ENCODE data around the gene PQBP1.
"Not testable (repeated sequence)": the region's sequence is repeated elsewhere in the genome, so short reads cannot be mapped to it uniquely, and the experiment has no call there.

Gene PQBP1

DNA sequence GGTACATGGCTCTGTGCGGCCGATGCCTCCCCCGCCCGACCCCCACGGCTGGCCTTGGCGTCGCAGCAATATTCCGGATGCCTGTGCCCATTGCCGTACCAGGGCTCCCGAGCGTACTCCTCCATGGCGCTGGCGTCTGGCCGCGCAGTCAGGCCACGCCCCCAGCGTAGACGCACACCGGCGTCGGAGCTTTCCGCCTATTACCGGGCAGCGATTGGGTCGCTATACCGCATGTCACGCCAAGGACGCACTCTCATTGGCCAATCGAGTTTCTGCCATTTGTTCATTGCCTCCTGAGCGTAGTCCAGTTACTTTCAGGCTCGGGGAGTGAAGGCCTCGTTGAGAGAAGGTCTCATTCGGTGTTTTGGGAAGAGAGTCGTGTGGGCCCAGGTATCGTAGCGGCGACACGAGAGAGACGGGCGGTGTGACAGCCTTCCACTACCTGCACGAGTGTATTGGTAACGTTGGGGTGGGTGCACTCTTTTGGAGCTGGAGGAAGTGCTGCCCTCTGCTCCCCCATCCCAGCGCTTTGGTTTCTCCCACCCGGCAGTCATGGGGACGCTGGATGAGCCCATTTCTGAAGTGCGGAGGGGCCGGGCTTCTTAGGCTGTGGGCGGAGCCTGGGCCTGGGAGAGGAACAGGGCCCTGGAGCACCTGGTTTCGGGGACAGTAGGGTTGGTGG, at the start of gene PQBP1, which contains the start of gene TIMM17B:
PQBP1 (plus strand) TSS at position 306 of the 682 bp plus-strand sequence. CDS start 580 bp downstream, outside the sequence.
TIMM17B (minus strand) TSS at position 144 of the 682 bp plus-strand sequence; CDS start at position 125, 19 bp downstream.
- DNase-seq = peak; percentile 72

DNA sequence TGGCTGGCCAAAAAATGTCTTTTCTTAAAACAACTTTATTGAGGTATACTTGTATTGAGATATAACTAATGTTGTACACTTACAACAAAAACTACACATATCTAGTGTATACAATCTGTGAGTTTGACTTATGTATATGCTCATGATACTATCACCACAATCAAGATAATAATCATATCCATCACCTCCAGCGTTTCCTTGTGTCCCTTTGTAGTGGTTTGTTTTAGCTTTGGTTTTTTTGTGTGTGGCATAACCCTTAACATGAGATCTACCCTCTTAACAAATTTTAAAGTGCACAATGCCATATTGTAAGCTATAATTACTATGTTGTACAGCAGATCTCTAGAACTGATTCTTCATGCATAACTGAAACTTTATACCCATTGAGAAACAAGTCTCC, 48.9 kb upstream of the PQBP1 start:
- DNase-seq = no peak

DNA sequence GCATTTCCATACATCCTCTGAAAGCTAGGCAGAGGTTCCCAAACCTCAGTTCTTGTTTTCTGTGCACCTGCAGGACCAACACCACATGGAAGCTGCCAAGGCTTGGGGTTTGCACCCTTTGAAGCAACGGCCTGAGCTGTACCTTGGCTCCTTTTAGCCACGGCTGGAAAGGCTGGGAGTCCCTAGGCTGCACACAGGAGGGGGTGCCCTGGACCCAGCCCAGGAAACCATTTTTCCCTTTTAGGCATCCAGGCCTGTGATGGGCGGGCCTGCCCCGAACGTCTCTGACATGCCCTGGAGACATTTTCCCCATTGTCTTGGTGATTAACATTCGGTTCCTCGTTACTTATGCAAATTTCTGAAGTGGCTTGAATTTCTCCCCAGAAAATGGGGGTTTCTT, 44.9 kb upstream of the PQBP1 start:
- no peak for DNase-seq

GRCh38 chrX:48853494-48853893, 44.2 kb upstream of the PQBP1 start:
- not testable (repeated sequence) for DNase-seq

- not testable (repeated sequence) for DNase-seq
These were observed 43.5 kb upstream of the PQBP1 start for GRCh38 chrX:48854121-48854804.

GRCh38 chrX:48854898-48855297, 42.8 kb upstream of the PQBP1 start:
- DNase-seq = no peak

DNA sequence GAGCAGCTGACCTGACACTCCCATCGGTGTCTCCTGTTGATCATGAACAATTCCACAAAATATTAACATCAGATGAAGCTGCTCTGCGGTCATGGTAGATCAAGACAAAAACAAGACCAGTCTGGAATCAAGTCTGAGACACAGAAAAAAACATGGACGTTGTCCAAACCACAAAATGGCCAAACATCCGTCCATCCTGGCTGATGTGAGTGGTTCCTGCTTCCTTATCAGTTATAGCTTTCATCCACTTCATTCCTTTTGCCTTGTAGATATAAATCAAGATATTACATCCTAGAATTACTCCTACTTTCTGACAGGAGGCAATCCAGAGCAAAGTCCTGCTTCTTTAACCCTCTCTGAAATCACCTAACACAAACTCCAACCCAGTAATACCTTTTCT, 33.5 kb upstream of the PQBP1 start:
- no peak for DNase-seq

- DNase-seq = not testable (repeated sequence)
These were observed 25.7 kb upstream of the PQBP1 start for GRCh38 chrX:48872017-48872416.

GRCh38 chrX:48876944-48877343, 20.8 kb upstream of the PQBP1 start:
- not testable (repeated sequence) for DNase-seq

- no peak for DNase-seq
These were observed 14.0 kb upstream of the PQBP1 start for GRCh38 chrX:48883729-48884128.

- not testable (repeated sequence) for DNase-seq
These were observed 11.1 kb upstream of the PQBP1 start for GRCh38 chrX:48886586-48886985.

- no peak for DNase-seq
These were observed 7.3 kb upstream of the PQBP1 start for GRCh38 chrX:48890296-48890925.

DNA sequence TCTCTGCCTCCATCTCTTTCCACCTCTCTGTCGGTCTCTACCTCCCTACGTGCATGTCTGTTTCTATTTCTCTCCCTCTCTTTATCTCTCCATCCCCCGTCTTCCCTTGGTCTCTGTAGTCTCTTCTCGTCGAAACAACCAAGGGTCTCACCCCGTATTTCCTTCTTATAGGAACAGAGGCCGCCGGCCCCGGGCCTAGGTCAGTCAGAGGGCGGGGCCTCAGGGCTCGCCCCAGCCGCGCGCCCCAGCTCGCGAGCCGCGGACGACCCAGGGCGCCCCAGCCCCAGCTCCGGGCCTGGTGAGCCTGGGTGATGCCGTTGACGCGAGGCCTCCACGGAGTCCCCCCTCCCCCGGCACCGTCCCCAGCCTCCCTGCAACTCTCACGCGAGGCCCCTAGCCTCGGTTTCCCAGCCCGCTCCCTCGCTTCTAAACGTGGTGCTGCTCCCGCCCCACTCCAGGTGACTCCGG, 6.8 kb upstream of the PQBP1 start:
- DNase-seq = no peak

DNA sequence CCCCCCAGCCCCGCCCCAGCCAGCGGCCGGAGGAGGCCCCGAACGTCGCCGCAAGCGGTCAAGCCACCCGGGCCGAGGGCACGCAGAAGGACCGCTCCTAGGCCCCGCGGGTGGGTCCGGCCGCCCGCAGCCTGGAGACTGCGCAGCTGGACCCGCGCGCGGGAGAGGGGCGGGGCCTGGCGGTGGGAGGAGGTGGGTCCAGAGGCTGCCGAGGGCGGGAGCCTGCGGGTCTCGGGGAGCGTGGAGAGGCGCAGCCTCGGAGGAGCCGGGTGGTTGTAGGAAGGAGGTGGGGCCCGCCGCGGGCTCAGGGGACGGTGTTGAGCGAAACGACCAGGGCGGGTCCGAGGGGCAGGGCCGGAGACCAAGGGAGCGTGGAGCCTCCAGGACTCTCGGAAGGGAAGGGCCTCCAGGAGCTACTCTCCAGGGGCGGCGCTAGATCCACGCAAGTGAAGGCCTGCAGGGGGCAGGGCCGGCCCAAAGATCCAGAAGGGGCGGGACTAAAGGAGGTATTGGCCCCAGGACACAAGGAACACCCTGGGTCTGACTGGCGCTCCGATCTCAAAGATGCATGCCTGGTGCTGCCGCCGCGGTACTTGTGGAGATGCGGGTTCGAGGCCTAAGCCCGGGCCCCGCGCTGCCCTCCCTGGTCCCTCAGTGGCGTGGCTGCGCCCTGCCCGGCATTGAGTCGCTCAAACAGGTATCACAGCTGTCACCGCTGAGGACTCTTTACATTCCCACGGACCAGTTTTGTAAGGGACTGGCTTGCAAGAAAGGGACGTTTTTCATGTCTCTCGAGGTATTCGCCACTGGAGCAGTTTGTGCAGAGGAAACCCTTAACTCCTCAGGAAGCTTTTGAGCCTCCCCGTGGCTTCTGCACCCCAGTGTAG, 6.1 kb upstream of the PQBP1 start:
- DNase-seq = peak; percentile 51

GRCh38 chrX:48892896-48893295, 4.8 kb upstream of the PQBP1 start:
- DNase-seq = no peak

DNA sequence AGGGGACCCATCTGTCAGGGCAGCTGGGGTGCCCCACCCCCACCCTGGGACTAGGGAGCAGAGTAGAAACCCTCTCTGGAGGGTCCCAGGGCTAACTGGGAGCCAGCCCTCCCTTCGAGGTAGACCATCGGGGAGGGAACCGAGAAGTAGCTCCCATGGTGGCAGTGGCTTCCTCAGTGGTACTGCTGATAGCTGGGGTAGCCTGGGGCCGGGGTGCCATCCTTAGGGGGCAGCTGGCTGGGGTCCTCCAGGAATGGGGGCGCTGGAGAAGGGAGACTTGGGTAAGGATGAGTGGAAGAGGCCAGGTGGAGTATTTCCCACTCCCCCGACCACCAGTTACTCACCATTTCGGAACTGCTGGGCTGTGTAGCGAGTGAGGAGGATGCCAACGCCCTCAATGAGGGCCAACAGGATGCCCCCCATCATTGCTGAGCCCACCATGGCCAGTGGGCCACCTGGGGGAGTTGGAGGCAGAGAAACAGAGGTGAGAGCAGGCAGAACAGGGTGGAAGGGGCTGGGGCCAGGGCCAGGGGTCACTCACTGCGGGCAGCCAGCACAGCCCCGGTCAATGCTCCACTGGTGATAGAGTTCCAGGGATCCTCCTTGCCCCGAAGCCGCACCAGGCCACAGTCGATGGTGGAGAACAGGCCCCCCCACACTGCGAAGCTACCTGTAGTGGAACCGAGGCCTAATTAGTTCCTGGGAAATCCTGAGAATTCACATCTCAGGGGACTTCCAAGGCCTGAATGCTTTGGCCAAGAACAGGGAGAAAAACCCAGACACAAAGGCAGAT, 4.0 kb upstream of the PQBP1 start:
- DNase-seq = no peak

DNA sequence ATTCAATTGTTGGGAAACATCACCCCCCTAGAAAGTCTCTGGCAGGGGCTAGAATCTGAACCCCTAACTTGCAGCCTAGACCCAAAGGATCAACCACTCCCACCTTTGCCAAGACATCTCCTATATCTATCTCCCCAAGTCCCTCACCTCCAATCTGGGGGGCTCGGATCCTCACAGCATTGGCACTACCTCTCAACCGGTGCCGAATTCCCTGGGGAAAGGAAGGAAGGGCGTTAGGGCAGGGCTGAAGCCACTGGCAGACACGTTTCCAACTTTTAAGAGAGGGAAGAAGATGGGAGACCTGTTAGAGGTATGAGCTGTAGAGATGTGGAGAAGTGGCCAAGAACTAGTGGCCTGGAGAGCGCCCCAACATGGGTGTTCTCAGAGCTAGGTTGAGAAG, 2.8 kb upstream of the PQBP1 start:
- no peak for DNase-seq

DNA sequence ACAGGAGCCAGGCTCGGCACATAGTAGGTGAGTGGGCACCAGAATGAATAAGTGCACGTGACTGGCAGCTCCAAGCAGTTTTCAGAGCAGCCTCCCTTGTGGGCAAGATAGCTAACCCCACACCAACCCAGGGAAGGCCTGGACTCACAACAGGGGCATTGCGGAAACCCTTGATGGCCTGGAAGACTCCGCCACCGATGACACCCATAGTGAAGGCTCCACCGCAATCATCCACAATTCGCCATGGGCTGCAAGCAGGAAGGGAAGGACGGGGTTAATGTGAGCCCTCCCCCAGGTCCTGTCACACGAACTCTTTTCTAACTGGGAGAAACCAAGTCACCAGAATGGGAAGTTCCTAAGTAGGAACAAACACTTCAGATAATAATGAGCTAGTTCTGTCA, 1.1 kb upstream of the PQBP1 start:
- peak; percentile 1 for DNase-seq

GRCh38 chrX:48897157-48897624, 539 bp upstream of the PQBP1 start:
- peak; percentile 43 for DNase-seq

DNA sequence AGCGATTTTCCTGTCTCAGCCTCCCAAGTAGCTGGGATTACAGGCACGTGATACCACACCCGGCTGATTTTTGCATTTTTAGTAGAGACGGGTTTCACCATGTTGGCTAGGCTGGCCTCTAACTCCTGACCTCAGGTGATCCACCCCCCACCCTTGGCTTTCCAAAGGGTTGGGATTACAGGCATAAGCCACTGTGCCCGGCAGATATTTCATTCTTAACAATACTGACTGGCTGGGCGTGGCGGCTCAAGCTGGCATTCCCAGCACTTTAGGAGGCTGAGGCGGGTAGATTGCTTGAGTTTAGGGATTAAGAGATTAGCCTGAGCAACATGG, 1.3 kb downstream of the PQBP1 start:
- DNase-seq = no peak

- no peak for DNase-seq
These were observed 3.3 kb downstream of the PQBP1 start for GRCh38 chrX:48901069-48901468.

DNA sequence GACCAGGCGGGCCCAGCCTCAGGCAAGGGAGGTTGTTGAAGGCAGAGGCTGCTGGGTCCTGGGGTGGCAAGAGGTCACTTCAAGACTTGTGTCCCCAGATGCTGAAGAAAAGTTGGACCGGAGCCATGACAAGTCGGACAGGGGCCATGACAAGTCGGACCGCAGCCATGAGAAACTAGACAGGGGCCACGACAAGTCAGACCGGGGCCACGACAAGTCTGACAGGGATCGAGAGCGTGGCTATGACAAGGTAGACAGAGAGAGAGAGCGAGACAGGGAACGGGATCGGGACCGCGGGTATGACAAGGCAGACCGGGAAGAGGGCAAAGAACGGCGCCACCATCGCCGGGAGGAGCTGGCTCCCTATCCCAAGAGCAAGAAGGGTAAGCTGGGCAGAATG, 4.4 kb downstream of the PQBP1 start:
- DNase-seq = no peak

Measured in NCI-H1048 (cell line).